ENCODE measurements around the gene UNC13B. TPM values are rescaled to one million over a fixed set of nuclear protein-coding genes. Genes with fewer than 3 reads are reported as not detected.

Gene UNC13B
- total and polyA plus RNA-seq, 2 of the 13 experiments (the other 11 are each of a cell fraction or from before 2014, with no cell fraction given): 14.0 to 18.3 TPM

DNA sequence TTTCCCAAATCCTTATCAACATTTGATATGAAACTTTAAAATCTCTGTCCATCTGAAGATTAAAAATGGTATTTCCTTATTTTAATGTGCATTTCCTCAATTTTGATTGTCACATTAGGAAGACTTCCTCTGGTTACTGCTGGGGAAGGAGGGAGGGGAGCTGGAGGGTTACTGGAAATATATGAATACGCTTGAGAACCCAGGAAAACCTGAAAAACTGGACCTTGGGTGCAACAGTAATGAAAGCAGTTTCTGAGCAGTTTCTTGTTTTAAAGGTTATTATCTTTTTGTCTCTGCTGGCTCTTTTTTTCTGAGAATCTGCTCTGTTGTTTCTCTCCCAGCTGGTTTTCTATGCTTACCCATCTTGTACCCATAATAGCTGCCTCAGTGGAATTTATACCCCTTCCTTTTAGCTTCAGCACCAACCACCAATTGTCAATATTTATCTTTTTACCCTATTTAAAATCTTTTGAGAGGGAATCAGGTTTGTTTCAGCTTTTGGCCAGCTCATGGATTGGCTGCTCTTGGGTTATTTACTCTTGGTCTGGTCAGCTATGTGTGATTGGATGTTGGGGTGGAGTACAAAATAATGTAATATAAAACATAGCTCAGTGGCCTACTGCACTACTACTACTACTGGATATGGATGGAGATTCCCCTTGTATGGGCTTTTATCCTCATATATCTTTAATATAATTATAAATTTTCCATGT, 67.4 kb downstream of the UNC13B start:
- no peak for DNase-seq (ENCODE audit: low spot score)
- no peak overlapping the region for H3K9ac ChIP-seq (ENCODE audit: insufficient read depth, low read depth, low read length)
- WGBS (ENCODE audit: low lambda C conversion rate): 91% methylated on average over 1 of the region's 1 CpG
- intact Hi-C loops (cut with micrococcal nuclease; ENCODE audit: unreplicated experiment): no loop called here
- H2AFZ ChIP-seq (ENCODE audit: low read length): no peak overlapping the region
- ChIA-PET CTCF (ENCODE audit: low intra/inter-chr PET ratio, low total read pairs) (no interaction called here), POLR2A (no interaction called here)
- H3K79me2 ChIP-seq (ENCODE audit: insufficient read depth, low read length): no peaks in the 10 kb centered on the region
- no peak overlapping the region for H3K4me2 ChIP-seq (ENCODE audit: low read depth, low read length)
- 0 out of 5 replicates have a peak, but pooled peaks cover 0 to under 1% of the 10 kb centered on the region in 2 experiments for H3K36me3 ChIP-seq (replicated peaks in 1 of 2; ENCODE audit: control insufficient read depth in 1 of 2, insufficient read depth in 2 of 2, low read length in 2 of 2)
- no peak for FAIRE-seq
- H3K4me3 ChIP-seq (replicated peaks in 1 of 3; ENCODE audit: insufficient read depth in 1 of 3, low read depth in 2 of 3, low read length in 3 of 3): no peak overlapping the region
- H3K27me3 ChIP-seq (ENCODE audit: control insufficient read depth in 1 of 2, insufficient read depth in 2 of 2, low read length in 2 of 2): no peaks in the 10 kb centered on the region
- in situ Hi-C loops (cut with HindIII; ENCODE audit: extremely low pct_ligation_motif_present, low pct_unique_long_range_greater_than_20kb): no loop called here
- no TSS peak for BruUV-seq (replicated peaks)
- H3K4me1 ChIP-seq (ENCODE audit: insufficient read depth, low read length): peaks cover 17% of the 10 kb centered on the region; the same call in 1 of the 2 replicates
- ATAC-seq: no peak
- TF ChIP-seq DMAP1 (CRISPR knock-in tag; IDR thresholded peaks at IDR 0.05) (no peak), YY1 (IDR thresholded peaks at IDR 0.05; ENCODE audit: insufficient read depth, insufficient replicate concordance, low read depth, low read length) (no peak), ZNF607 (CRISPR knock-in tag; IDR thresholded peaks at IDR 0.05; ENCODE audit: borderline replicate concordance) (no peak), ZFP62 (CRISPR knock-in tag; IDR thresholded peaks at IDR 0.05) (no peak), ATM (IDR thresholded peaks at IDR 0.05; ENCODE audit: borderline replicate concordance) (no peak), ZNF776 (CRISPR knock-in tag; IDR thresholded peaks at IDR 0.05) (no peak), CBX5 (CRISPR knock-in tag; IDR thresholded peaks at IDR 0.05; ENCODE audit: borderline replicate concordance) (no peak), RFXANK (CRISPR knock-in tag; IDR thresholded peaks at IDR 0.05) (no peak), ZKSCAN8 (CRISPR knock-in tag; IDR thresholded peaks at IDR 0.05; ENCODE audit: borderline replicate concordance) (no peak), ZNF276 (CRISPR knock-in tag; IDR thresholded peaks at IDR 0.05; ENCODE audit: low read depth) (no peak)
- TF ChIP-seq, protein P1, sequence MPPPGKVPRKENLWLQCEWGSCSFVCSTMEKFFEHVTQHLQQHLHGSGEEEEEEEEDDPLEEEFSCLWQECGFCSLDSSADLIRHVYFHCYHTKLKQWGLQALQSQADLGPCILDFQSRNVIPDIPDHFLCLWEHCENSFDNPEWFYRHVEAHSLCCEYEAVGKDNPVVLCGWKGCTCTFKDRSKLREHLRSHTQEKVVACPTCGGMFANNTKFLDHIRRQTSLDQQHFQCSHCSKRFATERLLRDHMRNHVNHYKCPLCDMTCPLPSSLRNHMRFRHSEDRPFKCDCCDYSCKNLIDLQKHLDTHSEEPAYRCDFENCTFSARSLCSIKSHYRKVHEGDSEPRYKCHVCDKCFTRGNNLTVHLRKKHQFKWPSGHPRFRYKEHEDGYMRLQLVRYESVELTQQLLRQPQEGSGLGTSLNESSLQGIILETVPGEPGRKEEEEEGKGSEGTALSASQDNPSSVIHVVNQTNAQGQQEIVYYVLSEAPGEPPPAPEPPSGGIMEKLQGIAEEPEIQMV (CRISPR knock-in tag; IDR thresholded peaks at IDR 0.05; ENCODE audit: low read depth): no peak
- TF ChIP-seq, protein P2, sequence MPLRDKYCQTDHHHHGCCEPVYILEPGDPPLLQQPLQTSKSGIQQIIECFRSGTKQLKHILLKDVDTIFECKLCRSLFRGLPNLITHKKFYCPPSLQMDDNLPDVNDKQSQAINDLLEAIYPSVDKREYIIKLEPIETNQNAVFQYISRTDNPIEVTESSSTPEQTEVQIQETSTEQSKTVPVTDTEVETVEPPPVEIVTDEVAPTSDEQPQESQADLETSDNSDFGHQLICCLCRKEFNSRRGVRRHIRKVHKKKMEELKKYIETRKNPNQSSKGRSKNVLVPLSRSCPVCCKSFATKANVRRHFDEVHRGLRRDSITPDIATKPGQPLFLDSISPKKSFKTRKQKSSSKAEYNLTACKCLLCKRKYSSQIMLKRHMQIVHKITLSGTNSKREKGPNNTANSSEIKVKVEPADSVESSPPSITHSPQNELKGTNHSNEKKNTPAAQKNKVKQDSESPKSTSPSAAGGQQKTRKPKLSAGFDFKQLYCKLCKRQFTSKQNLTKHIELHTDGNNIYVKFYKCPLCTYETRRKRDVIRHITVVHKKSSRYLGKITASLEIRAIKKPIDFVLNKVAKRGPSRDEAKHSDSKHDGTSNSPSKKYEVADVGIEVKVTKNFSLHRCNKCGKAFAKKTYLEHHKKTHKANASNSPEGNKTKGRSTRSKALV (CRISPR knock-in tag; IDR thresholded peaks at IDR 0.05): no peak
- TF ChIP-seq, protein P3, sequence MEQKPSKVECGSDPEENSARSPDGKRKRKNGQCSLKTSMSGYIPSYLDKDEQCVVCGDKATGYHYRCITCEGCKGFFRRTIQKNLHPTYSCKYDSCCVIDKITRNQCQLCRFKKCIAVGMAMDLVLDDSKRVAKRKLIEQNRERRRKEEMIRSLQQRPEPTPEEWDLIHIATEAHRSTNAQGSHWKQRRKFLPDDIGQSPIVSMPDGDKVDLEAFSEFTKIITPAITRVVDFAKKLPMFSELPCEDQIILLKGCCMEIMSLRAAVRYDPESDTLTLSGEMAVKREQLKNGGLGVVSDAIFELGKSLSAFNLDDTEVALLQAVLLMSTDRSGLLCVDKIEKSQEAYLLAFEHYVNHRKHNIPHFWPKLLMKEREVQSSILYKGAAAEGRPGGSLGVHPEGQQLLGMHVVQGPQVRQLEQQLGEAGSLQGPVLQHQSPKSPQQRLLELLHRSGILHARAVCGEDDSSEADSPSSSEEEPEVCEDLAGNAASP (CRISPR knock-in tag; IDR thresholded peaks at IDR 0.05; ENCODE audit: borderline replicate concordance): no peak
- H3K9me3 ChIP-seq (ENCODE audit: low read length): no peaks in the 10 kb centered on the region
- no peak overlapping the region for H3K27ac ChIP-seq (ENCODE audit: extremely low read length, insufficient read depth, low read length)
- no peaks in the 10 kb centered on the region for H4K20me1 ChIP-seq (ENCODE audit: insufficient read depth, low read length)
